B cell (primary cell): ENCODE data around the gene CPNE1. TPM values are rescaled to one million over a fixed set of nuclear protein-coding genes. Genes with fewer than 3 reads are reported as not detected.

Source experiments
- ATAC-seq: fragments of 200-7000 bp; cut with Tn5 transposase; one replicate; pipeline ENCODE4 v1.10.0; 2021; ENCODE audit warnings: low read depth, mild to moderate bottlenecking, moderate number of reproducible peaks, moderate library complexity
- CTCF ChIA-PET: fragments of 350-600 bp; sonication (Branson Sonifier 250); formaldehyde crosslinking; loops from one replicate; lab custom pipeline; 2021; ENCODE audit warnings: antibody characterized with exemption, inconsistent platforms; lab: Charles Lee
- POLR2A ChIA-PET: fragments of 350-600 bp; sonication (Branson Sonifier 250); formaldehyde crosslinking; loops from one replicate; lab custom pipeline; 2021; ENCODE audit warnings: antibody characterized with exemption; lab: Charles Lee
- DNase-seq: peaks from one replicate; pipeline ENCODE4 v3.0.0; 2013
- H2AFZ ChIP-seq: 2 replicates; pipeline ENCODE4 v1.6.1; 2012; ENCODE audit warnings: mild to moderate bottlenecking, low read depth, low read length; ENCODE audit not compliant: insufficient read depth, poor library complexity, severe bottlenecking
- H3K27ac ChIP-seq, 2 donors: 1 replicate in 1 of 2; 2 replicates in 1 of 2; pipeline ENCODE4 v1.5.1; 2012 to 2013; ENCODE audit warnings: low read length in 2 of 2, mild to moderate bottlenecking in 2 of 2, moderate library complexity in 1 of 2
- H3K27me3 ChIP-seq, 4 experiments: fragments of 200-600 bp in 1 of 4; sonication (generic) in 1 of 4; replicated peaks in 1 of 4; 1 replicate in 2 of 4; 2 replicates in 2 of 4; pipeline versions ENCODE4 v1.6.1 to v1.7.0; 2013 to 2016; ENCODE audit warnings: low read length in 3 of 4, mild to moderate bottlenecking in 2 of 4, mixed read lengths in 1 of 4, moderate library complexity in 1 of 4; ENCODE audit not compliant: insufficient read depth in 4 of 4, control insufficient read depth in 3 of 4; ENCODE audit errors: control extremely low read depth in 1 of 4
- H3K36me3 ChIP-seq, 2 experiments: replicated peaks in 1 of 2; 1 replicate in 1 of 2; 2 replicates in 1 of 2; pipeline versions ENCODE4 v1.6.1 to v1.7.1; 2013; ENCODE audit warnings: low read length in 1 of 2; ENCODE audit not compliant: insufficient read depth in 2 of 2, control insufficient read depth in 1 of 2; ENCODE audit errors: control extremely low read depth in 1 of 2, extremely low read depth in 1 of 2
- H3K4me1 ChIP-seq, 2 donors: fragments of 200-600 bp in 1 of 2; sonication (generic) in 1 of 2; 1 replicate in 1 of 2; 2 replicates in 1 of 2; pipeline versions ENCODE4 v1.5.1 to v1.6.1; 2013 to 2017; ENCODE audit warnings: low read length in 2 of 2; ENCODE audit not compliant: control insufficient read depth in 2 of 2, insufficient read depth in 2 of 2
- H3K4me2 ChIP-seq: replicated peaks from 2 replicates; pipeline ENCODE3; 2012; ENCODE audit warnings: mild to moderate bottlenecking, low read depth, low read length; ENCODE audit not compliant: poor library complexity, severe bottlenecking
- H3K4me3 ChIP-seq, 5 experiments: fragments of 200-600 bp in 1 of 5; sonication (generic) in 1 of 5; 1 replicate in 3 of 5; 2 replicates in 2 of 5; pipeline versions ENCODE4 v1.5.1 to v1.7.0; 2011 to 2016; ENCODE audit warnings: low read length in 4 of 5, mild to moderate bottlenecking in 4 of 5, low read depth in 2 of 5, control low read depth in 1 of 5, moderate library complexity in 1 of 5; ENCODE audit not compliant: insufficient read depth in 1 of 5; ENCODE audit errors: control extremely low read depth in 1 of 5, extremely low read depth in 1 of 5
- H3K79me2 ChIP-seq: fragments of 200-600 bp; sonication (generic); one replicate; pipeline ENCODE4 v1.6.0; 2016; ENCODE audit warnings: low read length; ENCODE audit not compliant: control insufficient read depth, insufficient read depth
- H3K9ac ChIP-seq: fragments of 200-600 bp; sonication (generic); 2 replicates; pipeline ENCODE4 v1.6.1; 2017; ENCODE audit warnings: mild to moderate bottlenecking, low read length, moderate library complexity
- H3K9me3 ChIP-seq, 3 donors: one replicate each; pipeline versions ENCODE4 v1.6.1 to v1.7.1; 2013; ENCODE audit warnings: low read length in 2 of 3; ENCODE audit not compliant: control insufficient read depth in 2 of 3, insufficient read depth in 1 of 3; ENCODE audit errors: control extremely low read depth in 1 of 3
- H4K20me1 ChIP-seq: 2 replicates; pipeline ENCODE4 v1.6.0; 2012; ENCODE audit warnings: mild to moderate bottlenecking, low read length; ENCODE audit not compliant: insufficient read depth, control insufficient read depth, poor library complexity, severe bottlenecking
- H3K27ac Mint-ChIP-seq: one replicate; pipeline ENCODE4 v1.8.0; 2021; ENCODE audit warnings: mixed read lengths
- H3K27me3 Mint-ChIP-seq: one replicate; pipeline ENCODE4 v1.8.0; 2021; ENCODE audit warnings: mixed read lengths
- H3K4me1 Mint-ChIP-seq: one replicate; pipeline ENCODE4 v1.8.0; 2021; ENCODE audit warnings: mixed read lengths
- H3K4me3 Mint-ChIP-seq: one replicate; pipeline ENCODE4 v1.8.0; 2021; ENCODE audit warnings: mixed read lengths
- H3K9me3 Mint-ChIP-seq: one replicate; pipeline ENCODE4 v1.8.0; 2022; ENCODE audit warnings: mixed read lengths; ENCODE audit not compliant: insufficient read depth
- EZH2 ChIP-seq: IDR thresholded peaks from 2 replicates; pipeline ENCODE4 v1.6.1; 2012; ENCODE audit warnings: borderline replicate concordance, low read depth, mild to moderate bottlenecking, moderate library complexity, low read length; ENCODE audit not compliant: insufficient read depth, poor library complexity, severe bottlenecking
- WGBS: methylation state at CpG from one replicate; pipeline ENCODE4 v1.1.5; 2013; ENCODE audit warnings: missing lambda C conversion rate; ENCODE audit not compliant: insufficient coverage; 5-methylcytosine and 5-hydroxymethylcytosine counted together
- intact Hi-C: fragments of 100-400 bp; cut with micrococcal nuclease; formaldehyde crosslinking; loops from one replicate; pipeline ENCODE4 v1.10.0; 2022
- polyA plus RNA-seq: library from polyadenylated mRNA; depleted of rRNA; stranded (reverse); fragments of >200 nt; gene quantifications from 2 replicates; pipeline ENCODE4 v1.2.3, GENCODE V29; 2012
- total RNA-seq, 2 donors: library from RNA; stranded (reverse); fragments of 120-200 nt in 1 of 2; gene quantifications; 1 replicate in 1 of 2; 2 replicates in 1 of 2; pipeline versions ENCODE4 v1.2.3 to v1.2.4, GENCODE V29; 2013 to 2022
- TF ChIP-seq, protein P1 (sequence below): fragments of 200-600 bp; IDR thresholded peaks from one replicate; pipeline ENCODE4 v1.8.0; 2022; ENCODE audit warnings: antibody characterized with exemption, mild to moderate bottlenecking

Gene CPNE1
- total and polyA plus RNA-seq, 2 donors (not counting 1 experiment from before 2014, with no cell fraction given), result 321 to 323 TPM

DNA sequence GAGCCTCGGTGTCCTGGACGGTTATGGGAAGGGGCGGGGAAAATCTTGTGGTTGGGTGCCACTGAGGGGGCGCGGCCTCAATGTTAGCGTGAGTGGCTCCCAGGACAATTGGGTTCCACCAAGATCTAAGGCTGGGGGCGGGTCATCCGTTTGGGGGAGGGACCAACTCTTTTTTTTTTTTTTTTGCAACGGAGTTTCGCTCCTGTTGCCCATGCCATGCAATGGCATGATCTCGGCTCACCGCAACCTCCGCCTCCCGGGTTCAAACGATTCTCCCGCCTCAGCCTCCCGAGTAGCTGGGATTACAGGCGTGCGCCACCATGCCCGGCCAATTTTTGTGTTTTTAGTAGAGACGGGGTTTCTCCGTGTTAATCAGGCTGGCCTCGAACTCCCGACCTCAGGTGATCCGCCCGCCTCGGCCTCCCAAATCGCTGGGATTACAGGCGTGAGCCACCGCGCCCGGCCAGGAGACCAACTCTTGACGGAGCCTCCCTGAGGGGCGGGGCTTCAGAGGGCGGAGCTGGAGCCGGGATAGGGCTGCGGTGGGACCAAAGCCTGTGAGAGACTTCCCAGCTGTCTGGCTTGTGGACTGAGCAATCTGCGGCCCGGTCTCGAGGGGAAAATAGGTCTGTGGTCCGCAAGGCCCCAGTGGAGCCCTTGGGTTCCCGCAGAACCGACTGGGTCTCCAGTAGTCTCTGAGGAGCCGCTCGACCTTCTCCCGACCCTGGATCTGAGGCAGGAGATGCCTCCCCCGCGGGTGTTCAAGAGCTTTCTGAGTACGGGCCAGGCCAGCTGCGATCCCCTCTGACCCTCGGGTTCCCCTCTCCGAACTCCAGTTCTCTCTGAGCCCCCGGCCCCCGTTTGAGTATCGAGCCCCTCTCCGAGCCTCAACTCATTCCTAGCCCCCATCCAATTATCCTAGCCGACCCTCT is 48.0 kb downstream of the CPNE1 start:
- CTCF ChIA-PET, result interaction anchor here (1.0 to 2.4 kb wide), 8 partner anchors 12 to 268 kb away, joined by 3 to 8 read pairs (median 4); no protein-coding TSS in a partner anchor
- Mint-ChIP-seq H3K27ac (peak overlapping the region; percentile 90), H3K4me3 (peak overlapping the region; percentile 95), H3K4me1 (peaks cover 44% of the 10 kb centered on the region), H3K9me3 (no peaks in the 10 kb centered on the region), H3K27me3 (no peaks in the 10 kb centered on the region)
- H3K79me2 ChIP-seq, result no peaks in the 10 kb centered on the region
- 2% methylated on average over 56 of the region's 57 CpGs for WGBS
- peak overlapping the region; percentile 100 for H3K4me2 ChIP-seq
- H3K27me3 ChIP-seq, result peaks cover 0 to 5% (median 2%) of the 10 kb centered on the region in 4 experiments
- peak overlapping the region; percentile 76 for H3K9ac ChIP-seq
- H2AFZ ChIP-seq, result peak overlapping the region; percentile 67
- H3K27ac ChIP-seq, result no peak overlapping the region
- DNase-seq (peak; percentile 71), ATAC-seq (no peak)
- H3K9me3 ChIP-seq, result peaks cover 0 to 5% (median 0%) of the 10 kb centered on the region in 3 donors
- TF ChIP-seq EZH2, result no peak
- TF ChIP-seq, protein P1, sequence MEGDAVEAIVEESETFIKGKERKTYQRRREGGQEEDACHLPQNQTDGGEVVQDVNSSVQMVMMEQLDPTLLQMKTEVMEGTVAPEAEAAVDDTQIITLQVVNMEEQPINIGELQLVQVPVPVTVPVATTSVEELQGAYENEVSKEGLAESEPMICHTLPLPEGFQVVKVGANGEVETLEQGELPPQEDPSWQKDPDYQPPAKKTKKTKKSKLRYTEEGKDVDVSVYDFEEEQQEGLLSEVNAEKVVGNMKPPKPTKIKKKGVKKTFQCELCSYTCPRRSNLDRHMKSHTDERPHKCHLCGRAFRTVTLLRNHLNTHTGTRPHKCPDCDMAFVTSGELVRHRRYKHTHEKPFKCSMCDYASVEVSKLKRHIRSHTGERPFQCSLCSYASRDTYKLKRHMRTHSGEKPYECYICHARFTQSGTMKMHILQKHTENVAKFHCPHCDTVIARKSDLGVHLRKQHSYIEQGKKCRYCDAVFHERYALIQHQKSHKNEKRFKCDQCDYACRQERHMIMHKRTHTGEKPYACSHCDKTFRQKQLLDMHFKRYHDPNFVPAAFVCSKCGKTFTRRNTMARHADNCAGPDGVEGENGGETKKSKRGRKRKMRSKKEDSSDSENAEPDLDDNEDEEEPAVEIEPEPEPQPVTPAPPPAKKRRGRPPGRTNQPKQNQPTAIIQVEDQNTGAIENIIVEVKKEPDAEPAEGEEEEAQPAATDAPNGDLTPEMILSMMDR, result no peak
- H3K4me1 ChIP-seq, result peaks cover 26 to 48% of the 10 kb centered on the region in 2 donors
- intact Hi-C loops, result loop anchor here (1.0 to 5.0 kb wide), 11 partner anchors 15 to 469 kb away; partner anchors contain the start of genes CEP250, CPNE1, EDEM2 and ERGIC3
- H3K36me3 ChIP-seq, result no peaks in the 10 kb centered on the region
- POLR2A ChIA-PET, result interaction anchor here (0.6 to 4.6 kb wide), 13 partner anchors 48 to 1389 kb away, joined by 3 to 38 read pairs (median 6); partner anchors contain the start of genes CPNE1, ERGIC3, PHF20 and RBM12
- H4K20me1 ChIP-seq, result peaks cover 8% of the 10 kb centered on the region
- peak overlapping the region; percentile 34 to 74 (median 58) for H3K4me3 ChIP-seq
